Measurements from ENCODE around the gene SYNDIG1.

Gene SYNDIG1

GRCh38 chr20:24686156-24686555 lies 216.7 kb downstream of the SYNDIG1 start:
- no peak for DNase-seq

- DNase-seq: no peak
Measured at GRCh38 chr20:24690408-24690807, 221.0 kb downstream of the SYNDIG1 start.

GRCh38 chr20:24691901-24692351 lies 222.5 kb downstream of the SYNDIG1 start:
- DNase-seq: no peak

- DNase-seq: no peak
Measured at GRCh38 chr20:24692446-24693200, 223.2 kb downstream of the SYNDIG1 start.

GRCh38 chr20:24693466-24694156 lies 224.2 kb downstream of the SYNDIG1 start:
- no peak for DNase-seq

- DNase-seq: no peak
Measured at GRCh38 chr20:24694157-24694726, 224.8 kb downstream of the SYNDIG1 start.

DNA sequence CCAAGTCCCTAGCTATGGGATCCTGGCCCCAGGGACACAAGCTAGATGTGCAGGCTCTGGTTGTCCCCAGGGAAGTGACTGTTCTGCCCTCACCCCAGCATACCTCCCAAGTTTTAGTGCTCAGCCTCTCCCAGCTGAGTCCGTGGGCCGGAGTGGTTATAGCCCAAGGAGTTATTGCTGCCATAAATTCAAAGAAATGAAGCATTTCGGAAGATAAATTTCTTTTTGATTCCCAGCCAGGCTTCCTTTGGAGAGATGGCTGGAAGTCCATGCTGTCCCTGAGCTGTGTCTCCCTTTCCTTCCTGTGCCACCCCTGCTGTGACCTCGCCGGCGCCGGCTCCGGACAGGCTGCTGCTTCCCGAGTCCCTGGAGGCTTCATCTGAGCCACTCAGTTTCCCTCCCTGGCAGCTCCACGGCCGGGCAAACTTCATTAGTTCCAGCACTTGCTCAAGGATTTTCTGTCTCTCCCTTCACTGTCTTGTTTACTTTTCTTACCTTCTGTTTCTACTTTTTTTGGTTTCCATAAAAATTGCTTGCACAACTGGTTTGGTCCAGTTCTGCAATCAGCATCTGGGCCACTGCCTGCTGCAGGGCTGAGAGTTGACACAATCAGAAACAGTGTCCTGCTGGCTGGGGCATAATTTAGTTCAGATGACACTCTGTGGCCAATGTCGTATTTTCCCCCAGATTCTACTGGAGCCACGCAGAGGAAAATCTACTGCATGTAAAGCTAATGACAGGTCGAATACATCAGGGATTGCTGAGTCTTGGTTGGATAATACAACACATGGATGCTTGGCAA lies 225.5 kb downstream of the SYNDIG1 start:
- no peak for DNase-seq

DNA sequence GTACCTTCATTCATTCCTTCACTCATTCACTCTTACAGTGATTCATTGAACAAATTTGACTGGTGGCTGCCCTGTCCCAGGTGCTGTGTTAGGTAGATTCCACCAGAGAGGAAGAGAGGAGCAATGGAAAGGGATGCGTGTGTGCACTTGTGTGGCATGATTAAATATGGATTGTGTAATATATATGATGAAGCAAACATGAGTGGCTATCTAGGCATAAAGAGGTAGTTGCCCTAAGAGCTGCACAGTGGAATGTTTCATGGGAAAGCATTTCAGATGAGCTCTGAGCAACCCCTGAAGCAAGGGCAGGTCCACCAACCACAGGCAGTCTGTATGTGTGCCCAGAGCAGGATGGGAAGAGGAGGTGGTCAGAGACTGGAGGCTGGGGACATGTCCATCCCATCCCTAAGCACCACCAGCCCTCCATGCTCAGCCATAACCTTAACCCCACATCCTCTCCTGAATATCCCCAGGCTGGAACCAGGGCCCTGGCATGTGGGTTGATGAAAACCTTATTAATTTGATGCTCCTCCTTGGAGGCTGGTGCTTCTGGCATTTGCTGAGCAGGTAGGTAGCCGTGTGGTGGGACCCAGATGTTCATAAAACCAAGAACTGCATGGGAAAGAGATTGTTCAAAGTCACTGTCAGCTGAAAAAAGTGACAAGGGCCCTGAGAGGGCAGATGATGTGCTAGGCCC lies 226.2 kb downstream of the SYNDIG1 start:
- DNase-seq: no peak

DNA sequence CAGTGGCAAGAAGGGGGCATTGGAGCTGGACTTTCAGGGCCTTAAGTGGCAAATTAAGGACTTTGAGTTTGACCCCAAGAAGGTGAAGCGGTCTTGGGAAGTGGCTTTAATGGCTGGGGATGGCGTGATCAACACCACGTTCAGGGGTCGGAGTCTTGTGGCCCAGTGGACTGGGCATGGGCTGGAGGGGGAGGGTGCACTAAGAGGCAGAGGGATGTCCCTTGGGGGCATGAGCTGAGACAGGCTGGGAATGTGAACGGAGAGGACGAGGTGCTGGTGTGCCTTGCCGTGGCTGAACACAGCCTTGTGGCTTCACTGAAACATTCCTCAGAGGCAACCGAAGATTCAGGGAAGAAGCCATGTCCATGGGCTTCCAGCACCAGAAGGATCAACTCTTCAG lies 227.0 kb downstream of the SYNDIG1 start:
- DNase-seq: no peak

DNA sequence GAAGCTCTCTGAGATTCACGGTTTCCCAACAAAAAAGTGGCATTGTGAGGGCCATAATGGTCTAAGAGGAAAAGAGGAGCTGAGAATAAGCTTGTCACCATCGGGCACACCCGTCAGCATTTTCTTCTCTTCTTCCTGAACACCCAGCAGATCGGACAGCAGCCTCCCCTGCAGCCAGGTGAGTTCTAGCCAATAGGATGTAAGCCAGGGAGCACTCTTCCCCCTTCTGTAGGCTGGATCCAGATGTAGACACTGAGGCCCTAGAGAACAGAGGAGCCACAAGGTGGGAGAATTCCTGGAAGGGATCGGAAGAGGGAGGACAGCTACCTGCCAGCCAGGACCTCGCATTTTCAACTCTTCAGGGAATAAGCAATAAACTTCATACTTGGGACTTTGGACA lies 228.0 kb downstream of the SYNDIG1 start:
- DNase-seq: no peak

GRCh38 chr20:24698189-24698588 lies 228.8 kb downstream of the SYNDIG1 start:
- DNase-seq: no peak

DNA sequence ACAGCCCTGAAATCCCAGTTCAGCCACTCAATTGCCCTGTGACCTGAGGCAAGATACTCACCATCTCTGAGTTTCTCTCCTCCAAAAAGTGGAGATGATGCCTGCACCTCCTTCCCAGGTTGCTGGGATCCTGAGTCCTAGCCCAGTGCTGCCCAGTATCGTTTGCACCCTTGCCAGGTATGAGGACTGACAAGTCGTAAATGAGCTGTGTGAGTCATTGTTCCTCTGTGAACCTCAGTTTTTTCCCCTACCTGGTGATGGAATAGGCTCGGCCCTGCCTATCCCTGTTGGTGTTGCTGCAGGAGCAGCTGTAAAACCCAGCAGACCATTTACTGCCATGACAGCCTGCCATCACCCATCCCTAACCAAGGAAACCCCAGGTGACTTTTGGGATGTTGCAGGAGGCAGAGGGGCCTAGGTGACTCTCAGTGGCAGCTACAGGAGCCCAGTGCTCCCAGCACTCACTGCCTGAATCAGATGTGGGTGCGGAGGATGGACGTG lies 229.3 kb downstream of the SYNDIG1 start:
- no peak for DNase-seq

- DNase-seq: peak in 15 of 51 donors; percentile 22 to 55 (median 39)
Measured at GRCh38 chr20:24699321-24700165, 230.1 kb downstream of the SYNDIG1 start.

DNA sequence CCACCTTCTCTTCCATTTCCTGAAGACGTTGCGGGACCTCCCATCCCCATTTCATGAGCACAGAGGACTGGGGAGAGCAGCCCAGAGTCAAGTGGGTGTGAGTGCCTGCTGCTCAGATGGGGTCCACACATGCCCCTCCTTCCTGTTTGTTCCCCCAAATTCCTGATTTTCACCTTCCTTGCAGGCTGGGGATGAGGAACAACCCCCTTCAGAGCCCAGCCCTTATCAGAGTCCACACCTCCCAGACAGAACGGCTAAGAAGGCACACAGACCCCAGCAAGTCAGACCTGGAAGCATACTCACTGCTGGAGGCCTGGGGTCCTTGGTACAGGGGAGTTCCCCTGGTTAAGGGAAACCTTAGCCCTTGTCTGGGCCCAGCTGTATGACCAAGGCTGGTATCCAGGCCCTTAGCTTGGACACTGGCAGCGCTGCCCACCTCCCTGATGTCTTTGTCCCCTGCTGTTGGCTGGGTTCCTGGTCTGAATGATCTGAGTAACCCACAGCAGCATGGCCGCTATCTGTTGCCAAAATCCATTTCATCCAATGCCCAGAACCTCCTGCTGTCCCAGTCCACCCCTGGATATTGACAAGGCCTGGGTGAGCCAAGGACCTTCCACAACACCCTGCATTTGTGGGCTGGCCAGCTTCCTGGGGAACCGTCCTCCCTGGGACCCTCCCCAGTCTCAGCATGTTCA lies 230.9 kb downstream of the SYNDIG1 start:
- DNase-seq: no peak

DNA sequence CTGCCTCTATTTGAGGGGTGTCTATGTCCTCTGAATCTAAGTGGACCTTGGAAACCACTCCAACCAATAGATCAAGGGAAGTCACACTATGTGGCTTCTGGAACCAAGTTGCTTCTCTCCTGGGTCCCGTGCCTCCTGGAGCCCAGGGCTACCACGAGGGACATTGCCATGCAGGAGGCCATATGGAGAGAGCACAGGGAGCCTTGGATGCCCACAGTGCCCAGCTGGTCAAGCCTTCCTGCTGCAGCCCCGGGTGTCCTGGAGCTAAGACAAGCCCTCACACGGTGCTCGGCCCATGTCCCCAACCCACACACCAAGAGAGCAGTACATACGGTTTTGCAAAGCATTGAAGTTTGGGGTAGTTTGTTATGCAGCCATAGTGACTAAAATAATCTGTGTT lies 231.6 kb downstream of the SYNDIG1 start:
- DNase-seq: no peak

GRCh38 chr20:24701668-24702067 lies 232.2 kb downstream of the SYNDIG1 start:
- no peak for DNase-seq

DNA sequence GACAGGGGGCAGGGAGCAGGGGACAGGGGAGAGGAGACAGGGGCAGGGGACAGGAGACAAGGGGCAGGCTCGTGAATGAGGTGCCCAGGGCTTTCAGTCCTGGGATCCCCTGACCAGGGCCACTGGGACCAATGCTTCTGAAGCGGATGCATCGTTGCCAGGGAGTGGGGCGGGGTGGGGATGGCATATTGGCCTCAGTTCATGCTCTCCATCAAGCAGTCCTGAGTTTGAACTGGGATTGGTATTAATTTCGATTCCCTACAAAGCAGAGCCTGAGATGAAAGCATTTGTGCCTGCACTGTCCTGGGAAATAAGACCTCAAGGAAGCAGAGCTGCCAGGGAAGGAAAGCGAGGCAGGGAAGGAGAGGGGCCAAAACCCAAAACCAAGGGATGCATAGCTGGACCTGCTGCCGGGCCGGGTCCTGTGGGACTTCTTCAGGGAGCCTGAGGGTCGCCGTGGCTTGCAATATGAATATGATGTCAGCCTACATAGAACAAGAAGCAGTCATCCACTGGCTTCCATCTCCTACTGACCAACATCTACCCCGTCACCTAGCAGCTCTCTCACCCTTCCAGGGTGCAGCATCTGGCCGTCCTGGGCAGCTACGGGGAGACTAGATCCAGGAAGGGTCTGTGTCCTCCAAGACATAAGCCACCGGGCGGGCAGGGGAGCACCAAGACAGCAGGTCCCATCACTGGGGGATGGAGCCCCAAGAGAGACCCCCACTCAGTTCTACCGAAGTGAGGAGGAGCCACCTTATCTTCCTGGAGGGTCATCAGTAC lies 233.3 kb downstream of the SYNDIG1 start:
- DNase-seq: no peak

DNA sequence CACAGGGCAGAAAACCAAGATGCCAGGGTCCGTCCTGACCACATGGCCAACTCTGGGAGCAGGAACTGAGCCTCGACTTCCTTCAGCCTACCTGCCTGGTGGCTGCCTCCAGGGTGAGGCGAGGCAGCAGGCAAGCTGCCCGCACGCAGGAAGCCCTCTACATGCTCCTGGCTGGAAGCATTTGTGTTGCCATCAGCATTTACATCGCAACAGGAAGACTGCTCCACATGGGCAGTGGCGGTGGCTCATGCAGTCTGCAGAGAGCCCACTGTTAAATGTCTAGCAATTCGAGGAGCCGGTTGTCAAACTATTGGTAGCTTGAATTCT lies 233.8 kb downstream of the SYNDIG1 start:
- DNase-seq: no peak

DNA sequence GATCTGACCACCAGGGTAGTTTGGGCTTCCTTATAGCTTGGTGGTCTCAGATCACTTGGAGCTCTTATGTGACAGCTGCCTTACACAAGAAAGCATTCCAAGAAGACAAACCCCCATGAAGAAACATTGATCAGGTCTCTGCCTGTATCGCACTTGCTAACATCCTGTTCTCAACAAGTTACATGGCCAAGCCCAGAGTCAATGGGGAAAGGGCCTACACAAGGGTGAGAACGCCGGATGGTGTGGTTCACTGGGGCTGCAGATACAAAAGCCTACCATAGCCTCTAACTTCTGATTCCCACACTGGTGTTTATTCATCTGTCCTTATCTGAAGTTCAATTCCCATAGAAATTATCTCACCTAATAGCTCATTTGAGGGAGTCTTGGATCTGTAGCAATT lies 235.5 kb downstream of the SYNDIG1 start:
- no peak for DNase-seq
